Psoas muscle (tissue), 8 donors: ENCODE data around the gene ESR2. TPM values are rescaled to one million over a fixed set of nuclear protein-coding genes. Genes with fewer than 3 reads are reported as not detected.
A peak's percentile ranks its signal among the peaks of the same experiment; 100 is the strongest.

Experiments used
- ATAC-seq, 4 donors: fragments of 200-7000 bp; cut with Tn5 transposase; one replicate each; pipeline ENCODE4 v1.9.1; 2020; ENCODE audit warnings: moderate library complexity in 3 of 4, mild to moderate bottlenecking in 2 of 4
- DNase-seq, 2 donors: peaks; one replicate each; pipeline ENCODE4 v3.0.0-alpha.2; 2020
- H3K27ac ChIP-seq: fragments of 200-600 bp; one replicate; pipeline ENCODE4 v1.8.0; 2022
- H3K27me3 ChIP-seq, 3 donors: fragments of 200-600 bp in 1 of 3; one replicate each; pipeline versions ENCODE4 v1.6.1 to v1.8.0; 2013 to 2022; ENCODE audit warnings: low read length in 2 of 3, mild to moderate bottlenecking in 2 of 3, moderate library complexity in 1 of 3; ENCODE audit not compliant: insufficient read depth in 3 of 3
- H3K36me3 ChIP-seq, 2 donors: fragments of 200-600 bp in 1 of 2; one replicate each; pipeline versions ENCODE4 v1.6.1 to v1.8.0; 2013 to 2022; ENCODE audit warnings: low read depth in 1 of 2, mild to moderate bottlenecking in 1 of 2, moderate library complexity in 1 of 2; ENCODE audit not compliant: insufficient read depth in 1 of 2
- H3K4me1 ChIP-seq: fragments of 200-600 bp; one replicate; pipeline ENCODE4 v1.8.0; 2022
- H3K4me3 ChIP-seq: fragments of 200-600 bp; one replicate; pipeline ENCODE4 v1.8.0; 2022; ENCODE audit warnings: mild to moderate bottlenecking
- H3K9me3 ChIP-seq: fragments of 200-600 bp; one replicate; pipeline ENCODE4 v1.8.0; 2022
- WGBS, 3 donors: extraction: QIAGEN DNeasy Blood & Tissue Kit; methylation state at CpG; one replicate each; pipeline versions ENCODE4 v1.1.6 to v1.1.7; 2013; 5-methylcytosine and 5-hydroxymethylcytosine counted together
- intact Hi-C, 2 donors: fragments of 100-400 bp; cut with DNase I; formaldehyde crosslinking; loops; one replicate each; pipeline versions ENCODE4 v1.11.0 to v1.14.2; 2022
- polyA plus RNA-seq, 3 donors: library from polyadenylated mRNA; stranded (reverse); fragments of 200-250 nt; gene quantifications; one replicate each; pipeline ENCODE4 v1.2.3, GENCODE V29; 2013
- total RNA-seq, 4 donors: library from RNA; stranded (reverse); fragmentation: NEBNext Ultra II Directional in 2 of 4; extraction: Animal tissue kit (Norgen Biotek cat#: 25700) in 2 of 4; gene quantifications; one replicate each; pipeline versions ENCODE4 v1.2.1 to v1.2.4, GENCODE V29; 2021 to 2023
- TF ChIP-seq, protein P1 (sequence below): fragments of 200-600 bp; IDR thresholded peaks from one replicate; pipeline ENCODE4 v1.8.0; 2022; ENCODE audit warnings: antibody characterized with exemption
- donor health status: healthy with polysubstance abuse.
- donor health status: DM: no; HTN: no; CAD: no; lungs with moderate emphysema.
- donor health status: Bipolar disorder and iron deficiency.
- donor health status: healthy.
- donor health status: DM: yes; HTN: yes; CAD: no.
- donor health status: DM: no; HTN: no; CAD: no.
- donor health status: DM: no; HTN: no; CAD: no.
- donor health status: DM: yes; HTN: yes; CAD: no.

Gene ESR2
- total and polyA plus RNA-seq, 7 donors: 0.21 to 1.5 (median 0.77) TPM; not detected in 2

DNA sequence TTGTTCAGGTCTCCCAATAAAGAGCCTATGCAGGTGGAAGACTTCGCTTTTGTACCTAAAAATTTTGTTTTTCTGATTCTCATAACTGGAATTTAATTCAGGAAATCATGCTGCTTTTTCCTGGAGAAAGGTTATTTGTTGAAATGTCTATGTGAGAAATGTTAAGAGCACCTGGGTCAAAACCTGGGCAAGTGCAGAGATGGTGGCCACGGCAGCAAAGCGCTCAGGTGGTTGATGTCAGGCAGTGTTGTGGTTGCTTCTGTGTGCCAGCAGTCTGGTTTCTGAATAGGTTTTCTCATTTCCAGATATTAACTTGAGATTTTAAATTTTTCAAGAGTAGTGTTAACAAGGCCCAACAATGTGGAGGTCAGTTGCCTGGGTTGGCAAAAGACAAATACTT lies 96.2 kb downstream of the ESR2 start:
- WGBS, 3 donors: 66 to 85% (median 75%) methylated on average over 3 of the region's 3 CpGs
- DNase-seq (no peak), ATAC-seq (no peak)
- peaks cover 0 to 5% of the 10 kb centered on the region in 2 donors for H3K36me3 ChIP-seq
- H3K27ac ChIP-seq: peak overlapping the region; percentile 64
- H3K4me1 ChIP-seq: peaks cover 47% of the 10 kb centered on the region
- no peaks in the 10 kb centered on the region for H3K27me3 ChIP-seq
- H3K4me3 ChIP-seq: no peak overlapping the region
- TF ChIP-seq, protein P1, sequence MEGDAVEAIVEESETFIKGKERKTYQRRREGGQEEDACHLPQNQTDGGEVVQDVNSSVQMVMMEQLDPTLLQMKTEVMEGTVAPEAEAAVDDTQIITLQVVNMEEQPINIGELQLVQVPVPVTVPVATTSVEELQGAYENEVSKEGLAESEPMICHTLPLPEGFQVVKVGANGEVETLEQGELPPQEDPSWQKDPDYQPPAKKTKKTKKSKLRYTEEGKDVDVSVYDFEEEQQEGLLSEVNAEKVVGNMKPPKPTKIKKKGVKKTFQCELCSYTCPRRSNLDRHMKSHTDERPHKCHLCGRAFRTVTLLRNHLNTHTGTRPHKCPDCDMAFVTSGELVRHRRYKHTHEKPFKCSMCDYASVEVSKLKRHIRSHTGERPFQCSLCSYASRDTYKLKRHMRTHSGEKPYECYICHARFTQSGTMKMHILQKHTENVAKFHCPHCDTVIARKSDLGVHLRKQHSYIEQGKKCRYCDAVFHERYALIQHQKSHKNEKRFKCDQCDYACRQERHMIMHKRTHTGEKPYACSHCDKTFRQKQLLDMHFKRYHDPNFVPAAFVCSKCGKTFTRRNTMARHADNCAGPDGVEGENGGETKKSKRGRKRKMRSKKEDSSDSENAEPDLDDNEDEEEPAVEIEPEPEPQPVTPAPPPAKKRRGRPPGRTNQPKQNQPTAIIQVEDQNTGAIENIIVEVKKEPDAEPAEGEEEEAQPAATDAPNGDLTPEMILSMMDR: no peak
- H3K9me3 ChIP-seq: no peaks in the 10 kb centered on the region
- intact Hi-C loops: no loop called here

DNA sequence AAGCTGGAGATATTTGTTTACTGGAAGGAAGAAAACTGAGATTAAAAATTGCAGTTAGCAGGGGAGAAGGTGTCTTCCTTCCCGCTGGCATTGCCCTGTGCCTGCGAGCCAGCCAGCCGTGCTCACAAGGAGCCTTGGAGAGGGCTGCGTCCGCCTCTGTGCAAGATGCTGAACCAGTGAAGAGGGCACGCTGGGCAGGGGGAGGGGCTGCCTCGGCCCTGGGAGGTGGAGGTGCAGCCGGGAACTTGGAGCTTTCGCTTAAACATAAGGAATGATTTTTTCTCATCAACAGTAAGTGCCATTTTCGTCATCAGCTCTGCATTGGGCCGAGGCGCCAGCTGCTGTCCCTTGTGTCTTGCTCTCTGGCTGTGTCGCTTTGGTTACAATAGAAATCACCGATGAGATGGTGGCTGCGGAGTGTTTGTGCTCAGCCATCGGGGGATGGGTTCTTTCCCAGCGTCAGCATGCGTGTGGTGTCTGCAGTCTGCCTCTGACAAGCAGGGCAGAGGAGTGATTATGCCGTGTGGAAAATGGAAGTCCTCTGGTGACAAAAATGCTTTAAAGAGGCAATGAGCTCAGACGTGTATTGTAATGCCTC lies 97.3 kb downstream of the ESR2 start:
- DNase-seq (no peak), ATAC-seq (peak; percentile 62 to 70 (median 66))
- Histone ChIP-seq H3K4me3 (peak overlapping the region; percentile 52), H3K27me3 (no peaks in the 10 kb centered on the region), H3K27ac (peak overlapping the region; percentile 64), H3K4me1 (peaks cover 47% of the 10 kb centered on the region), H3K36me3 (peaks cover 0 to 8% of the 10 kb centered on the region in 2 donors), H3K9me3 (no peaks in the 10 kb centered on the region)
- intact Hi-C loops: no loop called here
- TF ChIP-seq, protein P1: no peak
- WGBS, 3 donors: 14 to 33% (median 20%) methylated on average over 20 of the region's 20 CpGs

DNA sequence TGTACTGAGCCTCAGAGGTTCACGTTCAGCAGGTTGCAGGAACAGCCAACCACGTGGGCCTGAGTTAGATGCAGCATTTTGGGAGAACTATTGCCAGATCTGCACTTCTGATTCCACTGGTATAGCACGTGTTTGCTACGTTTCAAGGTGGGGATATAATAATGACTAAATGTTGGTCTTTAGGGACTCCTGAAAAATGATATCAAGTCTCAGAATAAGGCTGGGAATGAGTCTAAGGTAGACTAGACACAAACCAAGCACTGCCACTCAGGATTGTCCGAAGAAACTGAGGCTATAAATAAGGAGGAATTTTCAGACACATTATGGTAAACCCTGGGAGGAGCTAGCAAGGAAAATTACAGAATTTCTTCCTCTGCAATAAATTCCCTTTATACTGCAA lies 98.1 kb downstream of the ESR2 start:
- TF ChIP-seq, protein P1: no peak
- H3K27me3 ChIP-seq: no peaks in the 10 kb centered on the region
- no peak overlapping the region for H3K4me3 ChIP-seq
- H3K9me3 ChIP-seq: no peaks in the 10 kb centered on the region
- no peak for ATAC-seq
- no peak for DNase-seq
- intact Hi-C loops: no loop called here
- no peak overlapping the region for H3K27ac ChIP-seq
- peaks cover 47% of the 10 kb centered on the region for H3K4me1 ChIP-seq
- 70 to 78% (median 77%) methylated on average over 5 of the region's 5 CpGs for WGBS, 3 donors
- peaks cover 0 to 15% of the 10 kb centered on the region in 2 donors for H3K36me3 ChIP-seq

DNA sequence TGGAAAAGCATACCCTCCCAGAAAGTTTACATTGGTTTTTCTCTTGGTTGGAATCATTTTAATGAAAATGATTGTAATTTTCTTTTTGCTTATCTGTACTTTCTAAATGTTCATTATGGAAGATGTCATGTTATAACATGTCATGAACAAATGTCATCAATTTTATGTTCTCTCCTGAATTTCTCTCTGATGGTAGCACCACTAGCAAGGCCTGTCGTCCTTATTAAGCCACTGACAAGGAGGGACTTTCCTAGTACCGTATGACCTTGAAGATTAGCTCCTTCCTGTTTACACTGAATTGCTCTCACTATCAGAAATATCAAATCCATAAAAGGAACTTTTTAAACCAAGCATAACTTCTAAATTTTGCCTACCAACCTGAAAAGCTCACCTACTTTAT lies 99.0 kb downstream of the ESR2 start:
- Histone ChIP-seq H3K27me3 (no peaks in the 10 kb centered on the region), H3K4me1 (peaks cover 39% of the 10 kb centered on the region), H3K27ac (peak overlapping the region; percentile 59), H3K4me3 (no peak overlapping the region), H3K36me3 (peaks cover 0 to 24% of the 10 kb centered on the region in 2 donors), H3K9me3 (no peaks in the 10 kb centered on the region)
- TF ChIP-seq, protein P1: no peak
- no peak for DNase-seq
- intact Hi-C loops: no loop called here
- ATAC-seq: no peak
- 41 to 51% (median 42%) methylated on average over 2 of the region's 2 CpGs for WGBS, 3 donors

DNA sequence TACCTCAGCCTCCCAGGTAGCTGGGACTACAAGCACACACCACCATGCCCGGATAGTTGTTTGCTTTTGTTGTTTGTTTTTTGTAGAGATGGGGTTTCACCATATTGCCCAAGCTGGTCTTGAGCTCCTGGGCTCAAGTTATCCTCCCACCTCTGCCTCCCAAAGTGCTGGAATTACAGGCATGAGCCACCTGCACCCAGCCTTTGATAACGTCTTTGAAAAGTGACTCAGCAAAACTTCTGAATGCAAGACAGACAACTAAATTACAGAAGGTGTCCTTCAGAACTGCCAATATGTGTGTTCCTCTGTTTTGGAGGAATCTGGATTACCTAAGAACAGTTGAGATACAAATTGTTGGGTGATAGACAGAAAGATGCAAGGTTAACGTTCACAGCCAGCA lies 99.8 kb downstream of the ESR2 start:
- ATAC-seq: no peak
- Histone ChIP-seq H3K4me1 (peaks cover 33% of the 10 kb centered on the region), H3K36me3 (peaks cover 0 to 32% of the 10 kb centered on the region in 2 donors), H3K27ac (peak overlapping the region; percentile 59), H3K27me3 (no peaks in the 10 kb centered on the region), H3K4me3 (no peak overlapping the region), H3K9me3 (no peaks in the 10 kb centered on the region)
- 62 to 84% (median 64%) methylated on average over 3 of the region's 3 CpGs for WGBS, 3 donors
- DNase-seq: no peak
- intact Hi-C loops: no loop called here
- TF ChIP-seq, protein P1: no peak
